OCI-LY1 (cell line): ENCODE data around the gene IYD.

Experiments
- H2AFZ ChIP-seq: fragments of 200-600 bp; sonication (generic), shearing (Covaris generic); 2 replicates; pipeline ENCODE4 v1.6.0; 2014; ENCODE audit warnings: antibody characterized with exemption, mild to moderate bottlenecking, low read length
- H3F3A ChIP-seq: fragments of 200-600 bp; sonication (generic), shearing (Covaris generic); 2 replicates; pipeline ENCODE4 v1.6.0; 2014; ENCODE audit warnings: mild to moderate bottlenecking, antibody characterized with exemption, low read length, moderate library complexity; ENCODE audit not compliant: insufficient read depth
- H3K27ac ChIP-seq: fragments of 200-600 bp; sonication (generic); 2 replicates; pipeline ENCODE4 v1.5.1; 2014; ENCODE audit warnings: low read length, mixed run types, mild to moderate bottlenecking, low read depth; ENCODE audit not compliant: poor library complexity, severe bottlenecking
- H3K27me3 ChIP-seq: fragments of 200-600 bp; sonication (generic); 2 replicates; pipeline ENCODE4 v1.6.0; 2014; ENCODE audit warnings: antibody characterized with exemption, mild to moderate bottlenecking, low read length, moderate library complexity; ENCODE audit not compliant: insufficient read depth
- H3K36me3 ChIP-seq: fragments of 200-600 bp; sonication (generic); 2 replicates; pipeline ENCODE4 v1.6.1; 2014; ENCODE audit warnings: mild to moderate bottlenecking, antibody characterized with exemption, low read length, moderate library complexity, mixed read lengths; ENCODE audit not compliant: insufficient read depth
- H3K4me1 ChIP-seq: fragments of 200-600 bp; sonication (generic); 2 replicates; pipeline ENCODE4 v1.5.1; 2014; ENCODE audit warnings: mild to moderate bottlenecking, low read length, moderate library complexity; ENCODE audit not compliant: insufficient read depth, severe bottlenecking
- H3K4me2 ChIP-seq: fragments of 200-600 bp; sonication (generic), shearing (Covaris generic); 2 replicates; pipeline ENCODE4 v1.6.1; 2014; ENCODE audit warnings: low read length
- H3K4me3 ChIP-seq: fragments of 200-600 bp; sonication (generic); 2 replicates; pipeline ENCODE4 v1.5.1; 2014; ENCODE audit warnings: low read length, low read depth, mild to moderate bottlenecking, mixed read lengths; ENCODE audit not compliant: poor library complexity, severe bottlenecking
- H3K79me2 ChIP-seq: fragments of 200-600 bp; shearing (Covaris generic); 2 replicates; pipeline ENCODE4 v1.6.1; 2016; ENCODE audit warnings: mixed run types, low read length, mixed read lengths; ENCODE audit not compliant: insufficient read depth
- H3K9ac ChIP-seq: fragments of 200-600 bp; sonication (generic), shearing (Covaris generic); 2 replicates; pipeline ENCODE4 v1.6.1; 2014; ENCODE audit warnings: mild to moderate bottlenecking, low read length, mixed read lengths
- H3K9me2 ChIP-seq: fragments of 200-600 bp; sonication (generic), shearing (Covaris generic); 2 replicates; pipeline ENCODE4 v1.6.1; 2014; ENCODE audit warnings: low read depth, mild to moderate bottlenecking, low read length, mixed read lengths
- H3K9me3 ChIP-seq: fragments of 200-600 bp; shearing (Covaris generic); 2 replicates; pipeline ENCODE4 v1.6.1; 2014; ENCODE audit warnings: low read length, mixed read lengths
- H4K20me1 ChIP-seq: fragments of 200-600 bp; sonication (generic), shearing (Covaris generic); 2 replicates; pipeline ENCODE4 v1.6.0; 2016; ENCODE audit warnings: mild to moderate bottlenecking, low read length; ENCODE audit not compliant: insufficient read depth
- CTCF ChIP-seq: fragments of 200-600 bp; sonication (generic), shearing (Covaris generic); IDR thresholded peaks from 2 replicates; pipeline ENCODE4 v1.5.1; 2017; ENCODE audit warnings: mild to moderate bottlenecking, antibody characterized with exemption, low read length, moderate library complexity, mixed read lengths
- EZH2 ChIP-seq: fragments of 200-600 bp; sonication (generic), shearing (Covaris generic); IDR thresholded peaks from 2 replicates; pipeline ENCODE4 v1.8.0; 2017; ENCODE audit warnings: borderline replicate concordance, mixed run types, mild to moderate bottlenecking, antibody characterized with exemption, low read length, moderate library complexity, mixed read lengths

Gene IYD

GRCh38 chr6:150427037-150427602, 58.3 kb downstream of the IYD start:
- no peaks in the 10 kb centered on the region for H3F3A ChIP-seq

GRCh38 chr6:150427843-150428242, 59.0 kb downstream of the IYD start:
- Histone ChIP-seq H3K27me3 (no peaks in the 10 kb centered on the region), H3K36me3 (no peaks in the 10 kb centered on the region), H3K9me3 (peaks cover 14% of the 10 kb centered on the region), H3K9ac (no peak overlapping the region), H3K4me2 (no peak overlapping the region), H3K27ac (no peak overlapping the region), H4K20me1 (no peaks in the 10 kb centered on the region), H3K4me1 (no peaks in the 10 kb centered on the region), H3K4me3 (no peak overlapping the region), H3F3A (no peaks in the 10 kb centered on the region), H2AFZ (no peak overlapping the region), H3K79me2 (no peaks in the 10 kb centered on the region), H3K9me2 (no peaks in the 10 kb centered on the region)
- TF ChIP-seq EZH2: no peak
- TF ChIP-seq CTCF: no peak

More at GRCh38 chr6:150427037-150427602, 58.3 kb downstream of the IYD start:
- Histone ChIP-seq H3K27me3 (no peaks in the 10 kb centered on the region), H3K9me3 (peaks cover 14% of the 10 kb centered on the region), H3K4me1 (no peaks in the 10 kb centered on the region), H3K9me2 (no peaks in the 10 kb centered on the region), H3K36me3 (no peaks in the 10 kb centered on the region), H3K79me2 (no peaks in the 10 kb centered on the region), H3K9ac (no peak overlapping the region), H3K27ac (no peak overlapping the region), H3K4me2 (no peak overlapping the region), H4K20me1 (no peaks in the 10 kb centered on the region), H3K4me3 (no peak overlapping the region), H2AFZ (no peak overlapping the region)
- no peak for TF ChIP-seq CTCF
- no peak for TF ChIP-seq EZH2

GRCh38 chr6:150430815-150431214, 62.0 kb downstream of the IYD start:
- Histone ChIP-seq H3K4me2 (no peak overlapping the region), H3K9ac (no peak overlapping the region), H4K20me1 (no peaks in the 10 kb centered on the region), H3F3A (no peaks in the 10 kb centered on the region), H3K4me3 (no peak overlapping the region), H3K27ac (no peak overlapping the region), H3K79me2 (no peaks in the 10 kb centered on the region), H3K9me3 (no peaks in the 10 kb centered on the region), H3K4me1 (peaks cover 1% of the 10 kb centered on the region), H3K27me3 (no peaks in the 10 kb centered on the region), H3K36me3 (no peaks in the 10 kb centered on the region), H2AFZ (no peak overlapping the region), H3K9me2 (no peaks in the 10 kb centered on the region)
- TF ChIP-seq EZH2 (no peak), CTCF (no peak)
